ENCODE measurements around the gene ASF1B.

GRCh38 chr19:14122924-14123323 lies 13.5 kb downstream of the ASF1B start:
- no peak for TF ChIP-seq CTCF (conservative IDR thresholded peaks at IDR 0.05 in 1 of 2, IDR thresholded peaks at IDR 0.05 in 1 of 2; ENCODE audit: low read depth in 1 of 2, low read length in 2 of 2)
- TF ChIP-seq EZH2 (IDR thresholded peaks at IDR 0.05; ENCODE audit: low read length, missing control alignments), result no peak

Measured in fibroblast of lung (primary cell).